NOMO-1 (cell line): ENCODE measurements around the gene NDST4.

Experiments used
- DNase-seq, 2 experiments: peaks; one replicate each; lab custom pipeline; 2025; ENCODE audit not compliant: unreplicated experiment in 2 of 2; lab: John Stamatoyannopoulos, UW

NDST4 gene

GRCh38 chr4:114807759-114808404 lies 305.5 kb downstream of the NDST4 start:
- peak in 1 of 2 experiments; percentile 3 for DNase-seq

- DNase-seq = no peak
Observed at GRCh38 chr4:114807357-114807756, 306.1 kb downstream of the NDST4 start.

- no peak for DNase-seq
Observed at GRCh38 chr4:114791976-114792375, 321.4 kb downstream of the NDST4 start.

- DNase-seq = no peak
Observed at GRCh38 chr4:114785570-114785969, 327.9 kb downstream of the NDST4 start.

- no peak for DNase-seq
Observed at GRCh38 chr4:114783215-114783595, 330.2 kb downstream of the NDST4 start.

- DNase-seq = no peak
Observed at GRCh38 chr4:114782415-114783214, 330.8 kb downstream of the NDST4 start.

GRCh38 chr4:114780205-114780604 lies 333.2 kb downstream of the NDST4 start:
- DNase-seq = peak; percentile 5 to 34
